ENCODE results near the gene BMP2K. TPM values are rescaled to one million over a fixed set of nuclear protein-coding genes. Genes with fewer than 3 reads are reported as not detected.

The BMP2K gene
- 74.6 TPM for total RNA-seq (ENCODE audit: insufficient read depth, low replicate concordance)

GRCh38 chr4:78776079-78776728 is at the start of gene BMP2K:
Gene BMP2K (plus strand): TSS chr4:78776350. CDS start chr4:78776544, 194 bp downstream.
- DNase-seq (ENCODE audit: low spot score): peak; percentile 84

- DNase-seq (ENCODE audit: low spot score): no peak
Observed at GRCh38 chr4:78726546-78726945, 49.6 kb upstream of the BMP2K start.

- no peak for DNase-seq (ENCODE audit: low spot score)
Observed at GRCh38 chr4:78732332-78733104, 43.6 kb upstream of the BMP2K start.

- DNase-seq (ENCODE audit: low spot score): no peak
Observed at GRCh38 chr4:78734441-78735162, 41.5 kb upstream of the BMP2K start.

- DNase-seq (ENCODE audit: low spot score): no peak
Observed at GRCh38 chr4:78735697-78736096, 40.5 kb upstream of the BMP2K start.

GRCh38 chr4:78737035-78737434 is 39.1 kb upstream of the BMP2K start:
- no peak for DNase-seq (ENCODE audit: low spot score)

- DNase-seq (ENCODE audit: low spot score): no peak
Observed at GRCh38 chr4:78737973-78738372, 38.2 kb upstream of the BMP2K start.

GRCh38 chr4:78742300-78742699 is 33.9 kb upstream of the BMP2K start:
- no peak for DNase-seq (ENCODE audit: low spot score)

- DNase-seq (ENCODE audit: low spot score): no peak
Observed at GRCh38 chr4:78747475-78747922, 28.7 kb upstream of the BMP2K start.

GRCh38 chr4:78748381-78748780 is 27.8 kb upstream of the BMP2K start:
- no peak for DNase-seq (ENCODE audit: low spot score)

GRCh38 chr4:78749258-78749971 is 26.7 kb upstream of the BMP2K start:
- DNase-seq (ENCODE audit: low spot score): no peak

GRCh38 chr4:78749972-78750727 is 26.0 kb upstream of the BMP2K start:
- peak; percentile 20 for DNase-seq (ENCODE audit: low spot score)

- no peak for DNase-seq (ENCODE audit: low spot score)
Observed at GRCh38 chr4:78753091-78753490, 23.1 kb upstream of the BMP2K start.

GRCh38 chr4:78754872-78755271 is 21.3 kb upstream of the BMP2K start:
- DNase-seq (ENCODE audit: low spot score): no peak

GRCh38 chr4:78756137-78756536 is 20.0 kb upstream of the BMP2K start:
- DNase-seq (ENCODE audit: low spot score): no peak

GRCh38 chr4:78756776-78757175 is 19.4 kb upstream of the BMP2K start:
- DNase-seq (ENCODE audit: low spot score): no peak

GRCh38 chr4:78757574-78757973 is 18.6 kb upstream of the BMP2K start:
- DNase-seq (ENCODE audit: low spot score): no peak

GRCh38 chr4:78758085-78758484 is 18.1 kb upstream of the BMP2K start:
- no peak for DNase-seq (ENCODE audit: low spot score)

GRCh38 chr4:78762529-78762928 is 13.6 kb upstream of the BMP2K start:
- no peak for DNase-seq (ENCODE audit: low spot score)

- no peak for DNase-seq (ENCODE audit: low spot score)
Observed at GRCh38 chr4:78763251-78763650, 12.9 kb upstream of the BMP2K start.
